ENCODE data around the gene DHRS2. TPM values are rescaled to one million over a fixed set of nuclear protein-coding genes. Genes with fewer than 3 reads are reported as not detected.

The DHRS2 gene
- total and polyA plus RNA-seq, 2 of the 13 experiments (the other 11 are each of a cell fraction or from before 2014, with no cell fraction given), result 1,621 to 3,021 TPM

GRCh38 chr14:23639048-23639890, 3.1 kb downstream of the DHRS2 start (continued):
- TF ChIP-seq MEIS1 (CRISPR knock-in tag; IDR thresholded peaks at IDR 0.05; ENCODE audit: borderline replicate concordance) (peak; percentile 89), ZFAT (CRISPR knock-in tag; conservative IDR thresholded peaks at IDR 0.05) (no peak), SIX1 (CRISPR knock-in tag; IDR thresholded peaks at IDR 0.05; ENCODE audit: borderline replicate concordance) (0 out of 2 replicates have a peak, but pooled peaks have one; percentile 33), FOXO4 (CRISPR knock-in tag; conservative IDR thresholded peaks at IDR 0.05) (peak; percentile 98), ZNF230 (CRISPR knock-in tag; IDR thresholded peaks at IDR 0.05) (peak; percentile 97), ZNF614 (CRISPR knock-in tag; IDR thresholded peaks at IDR 0.05; ENCODE audit: borderline replicate concordance) (no peak), ZNF318 (CRISPR knock-in tag; IDR thresholded peaks at IDR 0.05) (peak; percentile 98), CHD2 (IDR thresholded peaks at IDR 0.05; ENCODE audit: low read depth, low read length) (peak; percentile 33)
- TF ChIP-seq, protein P1, sequence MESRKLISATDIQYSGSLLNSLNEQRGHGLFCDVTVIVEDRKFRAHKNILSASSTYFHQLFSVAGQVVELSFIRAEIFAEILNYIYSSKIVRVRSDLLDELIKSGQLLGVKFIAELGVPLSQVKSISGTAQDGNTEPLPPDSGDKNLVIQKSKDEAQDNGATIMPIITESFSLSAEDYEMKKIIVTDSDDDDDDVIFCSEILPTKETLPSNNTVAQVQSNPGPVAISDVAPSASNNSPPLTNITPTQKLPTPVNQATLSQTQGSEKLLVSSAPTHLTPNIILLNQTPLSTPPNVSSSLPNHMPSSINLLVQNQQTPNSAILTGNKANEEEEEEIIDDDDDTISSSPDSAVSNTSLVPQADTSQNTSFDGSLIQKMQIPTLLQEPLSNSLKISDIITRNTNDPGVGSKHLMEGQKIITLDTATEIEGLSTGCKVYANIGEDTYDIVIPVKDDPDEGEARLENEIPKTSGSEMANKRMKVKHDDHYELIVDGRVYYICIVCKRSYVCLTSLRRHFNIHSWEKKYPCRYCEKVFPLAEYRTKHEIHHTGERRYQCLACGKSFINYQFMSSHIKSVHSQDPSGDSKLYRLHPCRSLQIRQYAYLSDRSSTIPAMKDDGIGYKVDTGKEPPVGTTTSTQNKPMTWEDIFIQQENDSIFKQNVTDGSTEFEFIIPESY (CRISPR knock-in tag; IDR thresholded peaks at IDR 0.05), result no peak
- TF ChIP-seq, protein P2, sequence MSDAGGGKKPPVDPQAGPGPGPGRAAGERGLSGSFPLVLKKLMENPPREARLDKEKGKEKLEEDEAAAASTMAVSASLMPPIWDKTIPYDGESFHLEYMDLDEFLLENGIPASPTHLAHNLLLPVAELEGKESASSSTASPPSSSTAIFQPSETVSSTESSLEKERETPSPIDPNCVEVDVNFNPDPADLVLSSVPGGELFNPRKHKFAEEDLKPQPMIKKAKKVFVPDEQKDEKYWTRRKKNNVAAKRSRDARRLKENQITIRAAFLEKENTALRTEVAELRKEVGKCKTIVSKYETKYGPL (CRISPR knock-in tag; IDR thresholded peaks at IDR 0.05), result no peak
- TF ChIP-seq, protein P3, sequence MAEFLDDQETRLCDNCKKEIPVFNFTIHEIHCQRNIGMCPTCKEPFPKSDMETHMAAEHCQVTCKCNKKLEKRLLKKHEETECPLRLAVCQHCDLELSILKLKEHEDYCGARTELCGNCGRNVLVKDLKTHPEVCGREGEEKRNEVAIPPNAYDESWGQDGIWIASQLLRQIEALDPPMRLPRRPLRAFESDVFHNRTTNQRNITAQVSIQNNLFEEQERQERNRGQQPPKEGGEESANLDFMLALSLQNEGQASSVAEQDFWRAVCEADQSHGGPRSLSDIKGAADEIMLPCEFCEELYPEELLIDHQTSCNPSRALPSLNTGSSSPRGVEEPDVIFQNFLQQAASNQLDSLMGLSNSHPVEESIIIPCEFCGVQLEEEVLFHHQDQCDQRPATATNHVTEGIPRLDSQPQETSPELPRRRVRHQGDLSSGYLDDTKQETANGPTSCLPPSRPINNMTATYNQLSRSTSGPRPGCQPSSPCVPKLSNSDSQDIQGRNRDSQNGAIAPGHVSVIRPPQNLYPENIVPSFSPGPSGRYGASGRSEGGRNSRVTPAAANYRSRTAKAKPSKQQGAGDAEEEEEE (CRISPR knock-in tag; IDR thresholded peaks at IDR 0.05; ENCODE audit: borderline replicate concordance), result no peak; the same call in 1 of the 2 replicates

Data from HepG2 (cell line).